ENCODE measurements around the gene MMS19. TPM values are rescaled to one million over a fixed set of nuclear protein-coding genes. Genes with fewer than 3 reads are reported as not detected.

MMS19 gene
- total RNA-seq, 1 experiment from 2014 or later: 83.3 TPM

DNA sequence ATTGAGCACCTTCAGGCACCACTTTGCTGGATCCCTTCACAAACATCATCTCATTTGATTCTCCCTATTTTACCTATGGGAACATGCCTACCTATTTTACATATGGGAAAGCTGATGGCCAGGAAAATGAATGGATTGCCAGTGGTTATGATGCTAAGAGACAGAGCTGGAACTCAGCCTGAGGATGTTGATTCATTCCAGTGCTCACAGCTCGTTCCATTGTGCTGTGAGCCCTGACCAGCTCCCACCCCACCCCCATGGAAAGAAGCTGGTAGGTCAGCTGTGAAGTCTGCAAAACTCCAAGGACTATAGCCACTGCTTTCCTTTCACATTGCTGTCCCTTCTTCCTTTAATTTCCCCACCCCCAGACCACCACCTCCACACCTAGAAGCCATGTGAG is 10.1 kb upstream of the MMS19 start:
- in situ Hi-C loops (cut with HindIII; ENCODE audit: low pct_unique_long_range_greater_than_20kb, low sequenced_read_pairs) (no loop called here), intact Hi-C loops (cut with micrococcal nuclease; ENCODE audit: unreplicated experiment) (no loop called here)
- no TSS peak for BruUV-seq (replicated peaks)

DNA sequence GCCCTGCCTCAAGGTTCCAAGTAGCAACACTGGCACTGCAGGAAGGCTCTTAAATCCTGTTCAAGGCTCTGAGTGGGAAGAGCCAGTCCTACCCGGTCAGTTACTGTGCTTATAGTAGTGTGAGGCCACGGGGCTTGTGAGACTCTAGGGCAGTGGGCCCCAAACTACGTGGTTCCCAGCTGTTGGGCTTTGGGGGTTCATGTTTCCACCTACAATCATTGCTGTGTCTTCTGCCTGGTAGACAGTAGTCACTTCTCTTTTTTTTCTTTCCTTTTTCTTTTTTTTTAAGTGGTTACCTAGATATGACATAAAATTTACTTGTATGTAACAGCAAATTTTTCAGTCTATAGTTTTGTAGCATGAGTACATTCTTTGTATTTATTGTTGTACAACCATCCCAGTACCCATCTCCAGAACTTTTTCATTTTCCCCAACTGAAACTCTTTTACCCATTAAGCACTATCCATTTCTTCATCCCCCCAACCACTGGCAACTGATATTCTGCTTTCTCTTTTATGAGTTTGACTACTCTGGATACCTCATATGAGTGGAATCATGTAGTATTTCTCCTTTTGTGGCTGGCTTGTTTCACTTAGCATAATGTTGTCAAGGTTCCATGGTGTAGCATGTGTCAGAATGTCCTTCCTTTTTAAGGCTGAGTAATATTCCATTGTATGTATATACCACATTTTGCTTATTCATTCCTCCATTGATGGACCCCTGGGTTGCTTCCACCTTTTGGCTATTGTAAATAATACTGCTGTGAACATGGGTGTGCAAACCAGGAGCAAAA is 8.2 kb upstream of the MMS19 start:
- ChIA-PET CTCF (no interaction called here), POLR2A (no interaction called here)
- H3K4me1 ChIP-seq (ENCODE audit: control insufficient read depth, insufficient read depth, low read length): peaks cover 23% of the 10 kb centered on the region
- BruUV-seq (replicated peaks): no TSS peak
- no peaks in the 10 kb centered on the region for H3K36me3 ChIP-seq (ENCODE audit: control insufficient read depth, insufficient read depth, low read length)
- H3K9me3 ChIP-seq (ENCODE audit: control insufficient read depth, insufficient read depth, low read depth, low read length): no peaks in the 10 kb centered on the region
- no peak for ATAC-seq
- no peak for TF ChIP-seq TCF7L2 (IDR thresholded peaks at IDR 0.05; ENCODE audit: low read depth, low read length)
- TF ChIP-seq REST (IDR thresholded peaks at IDR 0.05; ENCODE audit: insufficient read depth in 1 of 2, low read depth in 2 of 2, low read length in 1 of 2): no peak
- no peak for TF ChIP-seq SIN3A (IDR thresholded peaks at IDR 0.05; ENCODE audit: borderline replicate concordance, insufficient read depth, low read depth, low read length)
- TF ChIP-seq, protein P1, sequence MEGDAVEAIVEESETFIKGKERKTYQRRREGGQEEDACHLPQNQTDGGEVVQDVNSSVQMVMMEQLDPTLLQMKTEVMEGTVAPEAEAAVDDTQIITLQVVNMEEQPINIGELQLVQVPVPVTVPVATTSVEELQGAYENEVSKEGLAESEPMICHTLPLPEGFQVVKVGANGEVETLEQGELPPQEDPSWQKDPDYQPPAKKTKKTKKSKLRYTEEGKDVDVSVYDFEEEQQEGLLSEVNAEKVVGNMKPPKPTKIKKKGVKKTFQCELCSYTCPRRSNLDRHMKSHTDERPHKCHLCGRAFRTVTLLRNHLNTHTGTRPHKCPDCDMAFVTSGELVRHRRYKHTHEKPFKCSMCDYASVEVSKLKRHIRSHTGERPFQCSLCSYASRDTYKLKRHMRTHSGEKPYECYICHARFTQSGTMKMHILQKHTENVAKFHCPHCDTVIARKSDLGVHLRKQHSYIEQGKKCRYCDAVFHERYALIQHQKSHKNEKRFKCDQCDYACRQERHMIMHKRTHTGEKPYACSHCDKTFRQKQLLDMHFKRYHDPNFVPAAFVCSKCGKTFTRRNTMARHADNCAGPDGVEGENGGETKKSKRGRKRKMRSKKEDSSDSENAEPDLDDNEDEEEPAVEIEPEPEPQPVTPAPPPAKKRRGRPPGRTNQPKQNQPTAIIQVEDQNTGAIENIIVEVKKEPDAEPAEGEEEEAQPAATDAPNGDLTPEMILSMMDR (IDR thresholded peaks at IDR 0.05): no peak
- TF ChIP-seq POLR2AphosphoS5 (IDR thresholded peaks at IDR 0.05; ENCODE audit: low read depth, low read length): no peak
- in situ Hi-C loops (cut with HindIII; ENCODE audit: low pct_unique_long_range_greater_than_20kb, low sequenced_read_pairs): no loop called here
- no peak overlapping the region for H3K27ac ChIP-seq (ENCODE audit: low read length)
- no peak for DNase-seq (ENCODE audit: low read depth, low spot score)
- intact Hi-C loops (cut with micrococcal nuclease; ENCODE audit: unreplicated experiment): no loop called here
- H3K27me3 ChIP-seq (ENCODE audit: control insufficient read depth, insufficient read depth, low read length): no peaks in the 10 kb centered on the region
- no peak overlapping the region for H3K4me3 ChIP-seq (ENCODE audit: low read depth in 2 of 2, low read length in 2 of 2)

More for the DNA sequence above, 10.1 kb upstream of the MMS19 start:
- H3K36me3 ChIP-seq (ENCODE audit: control insufficient read depth, insufficient read depth, low read length): no peaks in the 10 kb centered on the region
- ATAC-seq (peak; percentile 79), DNase-seq (ENCODE audit: low read depth, low spot score) (no peak)
- H3K9me3 ChIP-seq (ENCODE audit: control insufficient read depth, insufficient read depth, low read depth, low read length): no peaks in the 10 kb centered on the region
- POLR2A ChIA-PET: no interaction called here
- H3K4me3 ChIP-seq (ENCODE audit: low read depth in 2 of 2, low read length in 2 of 2): no peak overlapping the region
- peaks cover 20% of the 10 kb centered on the region for H3K4me1 ChIP-seq (ENCODE audit: control insufficient read depth, insufficient read depth, low read length)
- no peak overlapping the region for H3K27ac ChIP-seq (ENCODE audit: low read length)
- CTCF ChIA-PET: no interaction called here
- H3K27me3 ChIP-seq (ENCODE audit: control insufficient read depth, insufficient read depth, low read length): no peaks in the 10 kb centered on the region
- TF ChIP-seq TCF7L2 (IDR thresholded peaks at IDR 0.05; ENCODE audit: low read depth, low read length) (no peak), POLR2AphosphoS5 (IDR thresholded peaks at IDR 0.05; ENCODE audit: low read depth, low read length) (no peak), REST (IDR thresholded peaks at IDR 0.05; ENCODE audit: insufficient read depth in 1 of 2, low read depth in 2 of 2, low read length in 1 of 2) (no peak), SIN3A (IDR thresholded peaks at IDR 0.05; ENCODE audit: borderline replicate concordance, insufficient read depth, low read depth, low read length) (no peak)
- TF ChIP-seq, protein P1 (IDR thresholded peaks at IDR 0.05): no peak

Data from Panc1 (cell line).